SK-N-SH treated with all-trans-retinoic acid at 6 μM for 48 hours (cell line): Measurements from ENCODE around the gene EEFSEC.

Experiments
- ARNTL ChIP-seq: fragments of 450-650 bp; formaldehyde crosslinking; IDR thresholded peaks from 2 replicates; pipeline ENCODE4 v1.5.0; 2020; ENCODE audit warnings: low read depth, mild to moderate bottlenecking, moderate library complexity, borderline replicate concordance
- ESRRG ChIP-seq: fragments of 250-450 bp; sonication (Bioruptor Pico); IDR thresholded peaks from 2 replicates; pipeline ENCODE4 v1.6.1; 2021; ENCODE audit warnings: mild to moderate bottlenecking
- GLIS3 ChIP-seq: fragments of 250-450 bp; sonication (Bioruptor Pico); IDR thresholded peaks from 2 replicates; pipeline ENCODE4 v1.5.0; 2020; ENCODE audit warnings: mild to moderate bottlenecking, moderate library complexity
- OSR1 ChIP-seq: fragments of 250-450 bp; sonication (Bioruptor Pico); IDR thresholded peaks from 2 replicates; pipeline ENCODE4 v1.8.0; 2022; ENCODE audit warnings: moderate library complexity, mild to moderate bottlenecking, inconsistent platforms
- PPARA ChIP-seq: fragments of 250-450 bp; sonication (Bioruptor Pico); IDR thresholded peaks from 2 replicates; pipeline ENCODE4 v1.5.0; 2020; ENCODE audit warnings: mild to moderate bottlenecking, borderline replicate concordance
- RARB ChIP-seq: fragments of 250-450 bp; sonication (Bioruptor Pico); IDR thresholded peaks from 2 replicates; pipeline ENCODE4 v1.8.0; 2021; ENCODE audit warnings: mild to moderate bottlenecking, moderate library complexity
- TOX ChIP-seq: fragments of 250-450 bp; sonication (Bioruptor Pico); IDR thresholded peaks from 2 replicates; pipeline ENCODE4 v1.8.0; 2021; ENCODE audit warnings: mild to moderate bottlenecking, moderate library complexity, borderline replicate concordance
- ZC3H10 ChIP-seq: fragments of 250-450 bp; sonication (Bioruptor Pico); IDR thresholded peaks from 2 replicates; pipeline ENCODE4 v1.5.1; 2021; ENCODE audit warnings: mild to moderate bottlenecking, moderate library complexity
- ZFP3 ChIP-seq: fragments of 250-450 bp; sonication (Bioruptor Pico); IDR thresholded peaks from 2 replicates; pipeline ENCODE4 v1.5.0; 2020; ENCODE audit warnings: mild to moderate bottlenecking, moderate library complexity
- ZFP30 ChIP-seq: fragments of 450-650 bp; formaldehyde crosslinking; IDR thresholded peaks from 2 replicates; pipeline ENCODE4 v1.5.0; 2022; ENCODE audit warnings: mild to moderate bottlenecking, moderate library complexity
- TF ChIP-seq, protein P1 (sequence below): fragments of 250-450 bp; sonication (Bioruptor Pico); IDR thresholded peaks from 2 replicates; pipeline ENCODE4 v1.5.1; 2021; ENCODE audit warnings: mild to moderate bottlenecking, moderate library complexity
- TF ChIP-seq, protein P2 (sequence below): fragments of 250-450 bp; sonication (Bioruptor Pico); IDR thresholded peaks from 2 replicates; pipeline ENCODE4 v1.8.0; 2020; ENCODE audit warnings: mild to moderate bottlenecking, moderate library complexity, borderline replicate concordance

DNA sequence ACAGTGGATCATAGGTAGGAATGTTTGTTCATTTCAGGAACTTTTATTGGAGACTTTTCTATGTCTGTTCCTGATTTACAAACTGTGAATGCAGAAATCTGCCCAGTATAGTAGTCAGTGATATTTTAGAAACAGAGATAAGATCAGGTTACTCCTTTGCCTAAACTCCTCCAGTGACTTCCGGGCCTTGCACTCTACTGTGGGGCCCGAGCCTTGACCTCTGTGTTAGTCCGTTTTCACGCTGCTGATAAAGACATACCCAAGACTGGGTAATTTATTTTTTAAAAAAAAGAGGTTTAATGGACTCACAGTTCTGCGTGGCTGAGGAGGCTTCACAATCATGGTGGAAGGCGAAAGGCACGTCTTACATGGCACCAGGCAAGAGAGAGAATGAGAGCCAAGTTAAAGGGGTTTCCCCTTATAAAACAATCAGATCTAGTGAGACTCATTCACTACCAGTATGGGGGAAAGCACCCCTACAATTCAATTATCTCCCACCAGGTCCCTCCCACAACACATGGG, 186.3 kb downstream of the EEFSEC start:
- TF ChIP-seq, protein P1, sequence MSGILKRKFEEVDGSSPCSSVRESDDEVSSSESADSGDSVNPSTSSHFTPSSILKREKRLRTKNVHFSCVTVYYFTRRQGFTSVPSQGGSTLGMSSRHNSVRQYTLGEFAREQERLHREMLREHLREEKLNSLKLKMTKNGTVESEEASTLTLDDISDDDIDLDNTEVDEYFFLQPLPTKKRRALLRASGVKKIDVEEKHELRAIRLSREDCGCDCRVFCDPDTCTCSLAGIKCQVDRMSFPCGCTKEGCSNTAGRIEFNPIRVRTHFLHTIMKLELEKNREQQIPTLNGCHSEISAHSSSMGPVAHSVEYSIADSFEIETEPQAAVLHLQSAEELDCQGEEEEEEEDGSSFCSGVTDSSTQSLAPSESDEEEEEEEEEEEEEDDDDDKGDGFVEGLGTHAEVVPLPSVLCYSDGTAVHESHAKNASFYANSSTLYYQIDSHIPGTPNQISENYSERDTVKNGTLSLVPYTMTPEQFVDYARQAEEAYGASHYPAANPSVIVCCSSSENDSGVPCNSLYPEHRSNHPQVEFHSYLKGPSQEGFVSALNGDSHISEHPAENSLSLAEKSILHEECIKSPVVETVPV (CRISPR knock-in tag): no peak
- TF ChIP-seq GLIS3 (CRISPR knock-in tag) (no peak), ARNTL (CRISPR knock-in tag) (no peak), RARB (CRISPR knock-in tag) (no peak), PPARA (CRISPR knock-in tag) (no peak), ZFP3 (CRISPR knock-in tag) (no peak), ZFP30 (no peak), ESRRG (CRISPR knock-in tag) (no peak), ZC3H10 (no peak), TOX (CRISPR knock-in tag) (no peak), OSR1 (CRISPR knock-in tag) (no peak)
- TF ChIP-seq, protein P2, sequence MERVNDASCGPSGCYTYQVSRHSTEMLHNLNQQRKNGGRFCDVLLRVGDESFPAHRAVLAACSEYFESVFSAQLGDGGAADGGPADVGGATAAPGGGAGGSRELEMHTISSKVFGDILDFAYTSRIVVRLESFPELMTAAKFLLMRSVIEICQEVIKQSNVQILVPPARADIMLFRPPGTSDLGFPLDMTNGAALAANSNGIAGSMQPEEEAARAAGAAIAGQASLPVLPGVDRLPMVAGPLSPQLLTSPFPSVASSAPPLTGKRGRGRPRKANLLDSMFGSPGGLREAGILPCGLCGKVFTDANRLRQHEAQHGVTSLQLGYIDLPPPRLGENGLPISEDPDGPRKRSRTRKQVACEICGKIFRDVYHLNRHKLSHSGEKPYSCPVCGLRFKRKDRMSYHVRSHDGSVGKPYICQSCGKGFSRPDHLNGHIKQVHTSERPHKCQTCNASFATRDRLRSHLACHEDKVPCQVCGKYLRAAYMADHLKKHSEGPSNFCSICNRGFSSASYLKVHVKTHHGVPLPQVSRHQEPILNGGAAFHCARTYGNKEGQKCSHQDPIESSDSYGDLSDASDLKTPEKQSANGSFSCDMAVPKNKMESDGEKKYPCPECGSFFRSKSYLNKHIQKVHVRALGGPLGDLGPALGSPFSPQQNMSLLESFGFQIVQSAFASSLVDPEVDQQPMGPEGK (CRISPR knock-in tag): no peak
